Heart left ventricle (tissue), 16 donors: ENCODE results near the gene LAMA2. TPM values are rescaled to one million over a fixed set of nuclear protein-coding genes. Genes with fewer than 3 reads are reported as not detected.

Experiments used
- ATAC-seq, 4 donors: fragments of 200-7000 bp; cut with Tn5 transposase; one replicate each; pipeline ENCODE4 v1.9.1; 2020 to 2022; ENCODE audit warnings: moderate library complexity in 4 of 4, mild to moderate bottlenecking in 3 of 4, moderate number of reproducible peaks in 1 of 4
- DNase-seq, 5 donors: peaks; one replicate each; pipeline ENCODE4 v3.0.0-alpha.2; 2020
- H3K27ac ChIP-seq, 12 donors: fragments of 200-600 bp; sonication (generic) in 4 of 12; one replicate each; pipeline versions ENCODE4 v1.5.0 to v1.8.0; 2016 to 2022; ENCODE audit warnings: mild to moderate bottlenecking in 2 of 12
- H3K27me3 ChIP-seq, 9 donors: fragments of 200-600 bp; sonication (generic) in 2 of 9; one replicate each; pipeline versions ENCODE4 v1.5.1 to v1.8.0; 2016 to 2022; ENCODE audit warnings: mild to moderate bottlenecking in 3 of 9
- H3K36me3 ChIP-seq, 9 donors: fragments of 200-600 bp; sonication (generic) in 2 of 9; one replicate each; pipeline versions ENCODE4 v1.5.0 to v1.8.0; 2018 to 2022; ENCODE audit warnings: mild to moderate bottlenecking in 2 of 9
- H3K4me1 ChIP-seq, 12 donors: fragments of 200-600 bp; sonication (generic) in 4 of 12; one replicate each; pipeline versions ENCODE4 v1.5.0 to v1.8.0; 2016 to 2022; ENCODE audit warnings: mild to moderate bottlenecking in 3 of 12
- H3K4me3 ChIP-seq, 12 donors: fragments of 200-600 bp; sonication (generic) in 4 of 12; one replicate each; pipeline versions ENCODE4 v1.5.0 to v1.8.0; 2017 to 2022; ENCODE audit warnings: mild to moderate bottlenecking in 9 of 12, moderate library complexity in 4 of 12
- H3K9me3 ChIP-seq, 12 donors: fragments of 200-600 bp; sonication (generic) in 4 of 12; one replicate each; pipeline versions ENCODE4 v1.5.0 to v1.8.0; 2016 to 2022; ENCODE audit warnings: mild to moderate bottlenecking in 1 of 12
- CTCF ChIP-seq, 12 donors: fragments of 200-600 bp; sonication (generic) in 4 of 12; IDR thresholded peaks; one replicate each; pipeline versions ENCODE4 v1.5.0 to v1.8.0; 2018 to 2022; ENCODE audit warnings: antibody characterized with exemption in 12 of 12, mild to moderate bottlenecking in 5 of 12
- POLR2A ChIP-seq, 2 donors: fragments of 450-650 bp; IDR thresholded peaks; one replicate each; pipeline ENCODE4 v1.6.1; 2017; ENCODE audit warnings: antibody characterized with exemption in 2 of 2, mild to moderate bottlenecking in 2 of 2, moderate library complexity in 2 of 2
- WGBS, 4 donors: extraction: QIAGEN DNeasy Blood & Tissue Kit in 2 of 4; methylation state at CpG; one replicate each; pipeline versions ENCODE4 v1.1.5 to v1.1.7; 2013 to 2018; 5-methylcytosine and 5-hydroxymethylcytosine counted together
- intact Hi-C, 10 donors: fragments of 100-400 bp; cut with DNase I; formaldehyde crosslinking; loops; one replicate each; pipeline versions ENCODE4 v1.11.1 to v1.14.2; 2022
- polyA plus RNA-seq, 2 donors: library from polyadenylated mRNA; stranded (reverse); fragments of 200-250 nt; gene quantifications; one replicate each; pipeline ENCODE4 v1.2.3, GENCODE V29; 2013
- total RNA-seq, 9 donors: library from RNA; depleted of rRNA in 2 of 9; stranded (reverse); fragments of >200 nt in 2 of 9; fragmentation: NEBNext Ultra II Directional in 3 of 9; extraction: Animal tissue kit (Norgen Biotek cat#: 25700) in 3 of 9; gene quantifications; one replicate each; pipeline versions ENCODE4 v1.1.0 to v1.2.4, GENCODE V29; 2016 to 2023
- donor health status: ischemic (EF 13 %, LVEDD 7.1; RV severe dilation, severe dysfunction).
- donor health status: healthy with polysubstance abuse.
- donor health status: DM: no; HTN: yes; CAD: no.
- donor health status: DM: no; HTN: no; CAD: no.
- donor health status: ischemic (EF 25% LVEDD 6.9; RV normal size, moderate dysfunction).
- donor health status: ischemic (EF 25% LVEDD 5.7; RV mildly dilated, moderate dysfunction).
- donor health status: healthy.
- donor health status: DM: yes; HTN: yes; CAD: no.
- donor health status: ischemic (EF 35%, LVEDD 5.7; RV mildly dilated, moderate dysfunction).
- donor health status: nonischemic (EF 11% LVEDD 7.7; RV severe dilation, severe dysfunction).
- donor health status: DM: yes; HTN: yes; CAD: no.
- donor health status: PGD.
- donor health status: ischemic (EF 29% LVEDD 5.4; RV normal size, mild dysfunction).
- donor health status: nonischemic (EF 23%, LVEDD 6.1; RV moderate dilation, normal function).

Gene LAMA2
- total and polyA plus RNA-seq, 11 donors: 34.8 to 299 (median 206) TPM

GRCh38 chr6:129302671-129303070 lies 419.7 kb downstream of the LAMA2 start:
- H3K36me3 ChIP-seq: peaks cover 0 to 88% (median 26%) of the 10 kb centered on the region in 9 donors
- no peak for DNase-seq
- TF ChIP-seq POLR2A (IDR thresholded peaks at IDR 0.05): no peak
- no peak for TF ChIP-seq CTCF (IDR thresholded peaks at IDR 0.05)
- intact Hi-C loops: no loop called here
- peaks cover 0 to 10% (median 0%) of the 10 kb centered on the region in 12 donors for H3K9me3 ChIP-seq
- no peak overlapping the region for H3K4me3 ChIP-seq
- H3K4me1 ChIP-seq: peaks cover 0 to 6% (median 0%) of the 10 kb centered on the region in 12 donors
- no peak for ATAC-seq
- no peak overlapping the region for H3K27ac ChIP-seq
- H3K27me3 ChIP-seq: no peaks in the 10 kb centered on the region
- 75 to 85% (median 81%) methylated on average over 2 of the region's 2 CpGs for WGBS, 4 donors

GRCh38 chr6:129306826-129307225 lies 423.9 kb downstream of the LAMA2 start:
- no peak overlapping the region for H3K4me3 ChIP-seq
- peaks cover 0 to 83% (median 10%) of the 10 kb centered on the region in 9 donors for H3K36me3 ChIP-seq
- H3K4me1 ChIP-seq: no peaks in the 10 kb centered on the region
- no peak overlapping the region for H3K27ac ChIP-seq
- 87 to 92% (median 89%) methylated on average over 1 of the region's 1 CpG for WGBS, 4 donors
- intact Hi-C loops: no loop called here
- no peaks in the 10 kb centered on the region for H3K27me3 ChIP-seq
- ATAC-seq (no peak), DNase-seq (no peak)
- TF ChIP-seq POLR2A (IDR thresholded peaks at IDR 0.05) (no peak), CTCF (IDR thresholded peaks at IDR 0.05) (no peak)
- H3K9me3 ChIP-seq: peaks cover 0 to 10% (median 0%) of the 10 kb centered on the region in 12 donors

GRCh38 chr6:129307845-129308244 lies 424.9 kb downstream of the LAMA2 start:
- peaks cover 0 to 85% (median 10%) of the 10 kb centered on the region in 9 donors for H3K36me3 ChIP-seq

GRCh38 chr6:129309154-129309553 lies 426.2 kb downstream of the LAMA2 start:
- DNase-seq: no peak
- TF ChIP-seq CTCF (IDR thresholded peaks at IDR 0.05) (no peak), POLR2A (IDR thresholded peaks at IDR 0.05) (no peak)
- Histone ChIP-seq H3K36me3 (peaks cover 0 to 86% (median 12%) of the 10 kb centered on the region in 9 donors), H3K4me3 (no peak overlapping the region), H3K9me3 (peaks cover 0 to 5% (median 0%) of the 10 kb centered on the region in 12 donors), H3K27me3 (no peaks in the 10 kb centered on the region), H3K27ac (no peak overlapping the region), H3K4me1 (peaks cover 0 to 16% (median 7%) of the 10 kb centered on the region in 12 donors)
- intact Hi-C loops: no loop called here
- WGBS, 4 donors: 92 to 98% (median 95%) methylated on average over 1 of the region's 1 CpG
- ATAC-seq: no peak

More at GRCh38 chr6:129307845-129308244, 424.9 kb downstream of the LAMA2 start:
- H3K9me3 ChIP-seq: peaks cover 0 to 10% (median 0%) of the 10 kb centered on the region in 12 donors
- no peak for ATAC-seq
- DNase-seq: no peak
- no peak overlapping the region for H3K4me3 ChIP-seq
- H3K27me3 ChIP-seq: no peaks in the 10 kb centered on the region
- H3K27ac ChIP-seq: no peak overlapping the region
- no peak for TF ChIP-seq POLR2A (IDR thresholded peaks at IDR 0.05)
- H3K4me1 ChIP-seq: peaks cover 0 to 8% (median 2%) of the 10 kb centered on the region in 12 donors
- WGBS, 4 donors: 68 to 89% (median 86%) methylated on average over 2 of the region's 2 CpGs
- intact Hi-C loops: no loop called here

- Histone ChIP-seq H3K4me3 (no peak overlapping the region), H3K27ac (peak overlapping the region in 6 of 12 donors; percentile 6 to 38 (median 11)), H3K36me3 (peaks cover 0 to 94% (median 38%) of the 10 kb centered on the region in 9 donors), H3K9me3 (no peaks in the 10 kb centered on the region), H3K27me3 (no peaks in the 10 kb centered on the region), H3K4me1 (peaks cover 0 to 25% (median 9%) of the 10 kb centered on the region in 12 donors)
- DNase-seq (peak in 2 of 5 donors; percentile 25 to 34), ATAC-seq (peak; percentile 63 to 82 (median 80))
- intact Hi-C loops: no loop called here
- TF ChIP-seq CTCF (IDR thresholded peaks at IDR 0.05): no peak
- no peak for TF ChIP-seq POLR2A (IDR thresholded peaks at IDR 0.05)
- WGBS, 4 donors: 37 to 47% (median 44%) methylated on average over 3 of the region's 3 CpGs
These were observed 429.9 kb downstream of the LAMA2 start for GRCh38 chr6:129312880-129313279.
